Glomerular visceral epithelial cell (primary cell): ENCODE results near the gene TRAK1.

ENCODE experiments used
- DNase-seq: peaks from one replicate; pipeline ENCODE4 v3.0.0-alpha.2; 2016; ENCODE audit errors: extremely low spot score

The TRAK1 gene

GRCh38 chr3:42275217-42275616, 184.1 kb downstream of the TRAK1 start:
- DNase-seq, result no peak
